Effector CD4-positive, alpha-beta T cell (primary cell): ENCODE results near the gene TERB1. TPM values are rescaled to one million over a fixed set of nuclear protein-coding genes. Genes with fewer than 3 reads are reported as not detected.
A peak's percentile ranks its signal among the peaks of the same experiment; 100 is the strongest.

Source experiments
- DNase-seq: peaks from one replicate; pipeline ENCODE4 v3.0.0-alpha.2; 2020
- total RNA-seq: gene quantifications from one replicate; lab custom pipeline; 2026; lab: John Stamatoyannopoulos, UW

TERB1 gene, protein sequence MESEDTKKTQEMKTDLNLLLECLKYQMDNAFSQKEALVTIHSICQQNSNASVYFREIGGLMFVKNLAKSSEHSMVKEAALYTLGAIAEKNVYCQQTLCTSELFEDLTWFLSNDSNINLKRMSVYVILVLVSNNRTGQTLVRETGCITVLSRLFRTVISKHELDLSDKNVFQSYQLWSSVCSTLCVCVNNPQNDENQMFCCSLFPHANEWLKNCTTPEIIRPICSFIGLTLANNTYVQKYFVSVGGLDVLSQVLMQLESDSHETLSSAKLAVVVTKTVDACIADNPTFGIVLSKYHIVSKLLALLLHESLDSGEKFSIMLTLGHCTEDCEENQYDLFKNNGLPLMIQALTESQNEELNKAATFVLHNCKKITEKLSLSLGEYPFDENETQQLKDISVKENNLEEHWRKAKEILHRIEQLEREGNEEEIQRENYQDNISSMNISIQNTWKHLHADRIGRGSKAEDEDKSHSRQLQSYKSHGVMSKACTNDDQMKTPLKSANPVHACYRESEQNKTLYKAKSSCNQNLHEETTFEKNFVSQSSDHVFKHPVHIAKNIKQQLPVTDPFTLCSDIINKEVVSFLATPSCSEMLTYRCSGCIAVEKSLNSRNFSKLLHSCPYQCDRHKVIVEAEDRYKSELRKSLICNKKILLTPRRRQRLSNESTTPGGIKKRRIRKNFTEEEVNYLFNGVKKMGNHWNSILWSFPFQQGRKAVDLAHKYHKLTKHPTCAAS
- total RNA-seq, result not detected

DNA sequence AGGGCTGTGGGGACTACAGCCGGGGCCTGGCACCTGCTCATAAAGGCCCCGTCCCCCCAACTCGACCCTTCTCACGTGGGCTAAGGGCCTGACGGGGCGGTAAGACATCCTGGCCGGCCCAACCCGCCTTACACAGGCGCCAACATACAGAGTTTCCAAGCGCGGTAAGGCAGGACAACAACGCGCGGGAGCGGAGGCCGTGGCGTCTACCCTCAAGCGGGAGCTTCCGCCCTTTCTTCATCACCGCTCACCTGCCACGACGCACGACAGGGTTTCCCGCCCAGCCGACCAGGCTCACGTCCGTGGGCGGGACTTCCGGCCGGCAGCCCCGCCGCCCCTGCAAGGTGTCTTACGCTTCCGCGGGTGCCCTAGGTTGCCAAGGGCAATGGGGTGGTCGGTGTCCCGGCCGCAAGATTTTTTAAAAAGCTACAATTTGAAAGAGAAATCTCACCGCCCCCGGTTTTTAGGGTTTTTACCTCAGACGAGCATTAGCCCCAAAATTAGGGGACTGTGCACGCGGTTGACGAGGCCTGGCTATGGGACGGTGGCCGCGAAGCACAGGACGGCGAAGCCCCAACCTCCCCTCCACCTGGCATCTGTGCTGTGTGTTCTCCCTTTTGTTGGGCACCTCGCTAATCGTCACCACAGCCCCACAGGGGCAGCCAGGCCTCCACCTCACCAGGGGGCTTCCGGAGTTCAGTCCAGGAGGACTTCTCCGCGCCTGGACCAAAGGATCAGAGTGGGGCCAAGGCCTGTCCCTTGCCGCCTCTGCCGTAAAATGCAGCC, at the start of gene TERB1:
Gene TERB1 (minus strand): TSS at position 265 of the 786 bp plus-strand sequence. CDS start 4,786 bp downstream, outside the sequence.
- no peak for DNase-seq

DNA sequence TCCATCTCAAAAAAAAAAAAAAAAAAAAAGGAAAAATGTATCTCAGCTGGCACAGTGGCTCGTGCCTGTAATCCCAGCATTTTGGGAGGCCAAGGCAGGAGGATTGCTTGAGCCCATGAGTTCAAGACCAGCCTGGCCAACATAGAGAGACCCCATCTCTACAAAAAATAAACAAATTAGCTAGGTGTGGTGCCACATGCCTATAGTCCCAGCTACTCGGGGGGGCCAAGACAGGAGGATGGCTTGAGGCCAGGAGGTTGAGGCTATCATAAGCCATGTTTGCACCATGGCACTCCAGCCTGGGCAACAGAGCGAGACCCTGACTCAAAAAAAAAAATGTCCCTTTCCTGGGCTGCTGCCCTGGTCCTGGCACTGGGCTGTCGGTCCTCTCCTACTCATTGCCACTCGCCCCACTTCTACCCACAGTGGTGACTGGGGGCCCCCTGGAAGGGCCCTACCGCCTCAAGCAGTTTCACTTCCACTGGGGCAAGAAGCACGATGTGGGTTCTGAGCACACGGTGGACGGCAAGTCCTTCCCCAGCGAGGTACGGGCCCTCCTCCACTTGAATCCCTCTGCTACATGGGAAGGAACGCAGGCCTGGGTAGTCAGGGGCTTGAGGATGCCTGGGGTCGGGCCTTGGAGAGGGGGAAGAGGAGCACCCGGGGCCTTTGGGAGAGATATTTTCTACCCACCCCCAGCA, 48.9 kb upstream of the TERB1 start:
- DNase-seq, result no peak

DNA sequence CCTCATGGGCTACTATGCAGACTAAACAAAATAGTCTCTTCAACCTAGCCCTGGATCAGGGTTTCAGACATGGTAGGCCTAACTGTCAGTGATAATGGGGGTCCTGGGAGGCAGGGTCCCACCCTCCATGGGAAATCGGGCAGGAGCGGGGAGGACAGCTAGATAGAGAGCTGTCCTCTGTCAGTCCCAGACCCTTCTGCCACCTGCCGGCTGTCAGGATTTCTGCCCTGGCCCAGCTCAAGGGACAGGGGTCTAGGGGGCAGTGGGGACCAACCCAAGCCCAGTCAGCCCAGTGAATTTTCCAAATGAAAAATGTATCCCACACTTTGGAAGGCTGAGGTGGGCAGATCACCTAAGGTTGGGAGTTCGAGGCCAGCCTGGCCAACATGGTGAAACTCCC, 48.2 kb upstream of the TERB1 start:
- no peak for DNase-seq

DNA sequence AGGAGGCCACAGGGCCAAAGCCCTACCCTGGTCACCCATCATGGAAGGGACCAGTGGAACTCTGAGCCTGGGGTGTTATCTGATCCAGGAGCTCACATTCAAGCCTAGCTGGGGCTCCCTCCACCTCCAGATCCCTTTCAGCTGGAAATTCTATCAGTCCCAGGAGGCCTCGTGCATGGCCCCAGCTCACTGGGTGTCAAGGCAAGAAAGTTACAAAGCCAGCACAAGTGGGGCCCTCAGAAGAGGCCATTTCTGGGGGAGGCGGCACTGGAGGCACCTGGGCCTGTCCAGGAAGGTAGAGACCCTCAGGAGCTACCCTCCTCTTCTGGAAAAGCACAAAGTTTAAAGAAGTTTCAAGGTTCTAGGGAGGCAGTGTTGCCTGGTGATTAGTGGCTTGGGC, 47.6 kb upstream of the TERB1 start:
- no peak for DNase-seq

DNA sequence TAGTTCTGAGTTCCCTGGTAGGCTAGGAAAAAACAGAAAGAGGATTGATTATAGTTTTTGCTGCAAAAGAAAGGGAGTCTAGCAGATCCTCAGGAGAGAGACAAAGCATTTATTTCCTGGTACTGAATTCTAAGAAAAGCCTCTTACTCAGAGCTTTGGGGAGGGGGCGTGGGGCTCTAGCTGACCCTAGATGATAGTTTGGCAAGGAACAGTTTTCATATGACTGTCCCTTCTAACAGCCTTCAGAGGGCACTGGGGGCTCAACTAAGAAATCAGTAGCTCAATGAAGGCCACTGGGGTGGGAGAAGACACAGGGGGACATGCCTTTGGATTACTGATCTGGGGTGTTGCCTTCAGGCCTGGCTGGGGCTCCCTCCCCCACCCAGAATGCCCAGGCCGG, 46.8 kb upstream of the TERB1 start:
- no peak for DNase-seq

DNA sequence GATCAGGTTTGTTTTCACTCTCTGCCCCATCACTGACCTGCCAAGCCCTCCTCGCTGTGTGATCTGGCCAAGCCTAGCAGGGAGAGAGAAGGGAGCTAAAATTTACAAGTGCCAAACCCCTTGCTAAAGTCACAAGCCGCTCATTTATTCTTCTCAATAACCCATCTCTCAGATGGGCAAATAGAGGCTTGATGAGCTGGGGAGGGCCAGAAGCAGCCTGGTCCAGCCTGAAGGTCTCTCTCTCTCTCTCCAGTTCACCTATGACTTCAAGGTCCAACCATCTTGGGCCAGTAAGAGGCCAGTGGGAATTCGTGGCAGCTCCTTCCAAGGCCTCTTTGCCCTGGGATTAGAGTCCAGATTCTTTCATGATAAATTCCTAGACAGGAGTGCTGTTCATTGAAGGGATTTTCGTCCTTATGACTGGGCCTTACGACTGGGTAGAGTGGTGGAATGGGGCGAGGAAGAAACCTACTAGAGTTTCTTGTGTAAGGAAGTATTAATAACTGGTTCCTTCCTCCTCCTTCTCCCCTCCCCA, 46.2 kb upstream of the TERB1 start:
- DNase-seq, result no peak

DNA sequence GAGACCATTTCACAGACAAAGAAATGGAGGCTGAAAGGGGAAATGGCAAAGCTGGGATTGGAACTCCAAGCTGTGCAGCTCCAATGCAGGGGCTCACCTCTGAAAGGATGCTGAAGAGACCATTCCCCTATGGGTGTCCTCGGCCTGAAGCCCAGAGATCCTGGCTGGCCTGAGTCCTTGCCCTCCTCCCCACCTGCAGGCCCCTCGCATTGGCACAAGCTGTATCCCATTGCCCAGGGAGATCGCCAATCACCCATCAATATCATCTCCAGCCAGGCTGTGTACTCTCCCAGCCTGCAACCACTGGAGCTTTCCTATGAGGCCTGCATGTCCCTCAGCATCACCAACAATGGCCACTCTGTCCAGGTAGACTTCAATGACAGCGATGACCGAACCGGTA, 45.4 kb upstream of the TERB1 start:
- DNase-seq, result no peak

DNA sequence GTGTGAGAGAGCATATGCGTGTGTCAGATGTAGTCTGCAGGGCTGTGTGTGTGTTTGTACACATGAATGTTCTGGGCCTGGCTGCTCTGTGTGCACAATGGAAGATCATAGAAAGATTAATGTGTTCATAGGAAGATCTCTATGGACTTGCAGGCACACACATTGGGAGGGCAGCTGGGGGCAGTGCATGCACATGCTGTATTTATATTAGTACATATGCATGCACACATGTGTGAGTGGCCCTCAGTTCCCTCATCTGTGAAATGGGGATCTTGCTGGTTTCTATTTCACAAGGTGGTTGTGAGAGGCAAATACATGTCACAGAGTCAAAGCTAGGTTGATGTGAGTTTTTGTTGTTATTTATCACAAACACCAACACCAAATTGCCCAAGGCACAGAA, 44.9 kb upstream of the TERB1 start:
- DNase-seq, result no peak

DNA sequence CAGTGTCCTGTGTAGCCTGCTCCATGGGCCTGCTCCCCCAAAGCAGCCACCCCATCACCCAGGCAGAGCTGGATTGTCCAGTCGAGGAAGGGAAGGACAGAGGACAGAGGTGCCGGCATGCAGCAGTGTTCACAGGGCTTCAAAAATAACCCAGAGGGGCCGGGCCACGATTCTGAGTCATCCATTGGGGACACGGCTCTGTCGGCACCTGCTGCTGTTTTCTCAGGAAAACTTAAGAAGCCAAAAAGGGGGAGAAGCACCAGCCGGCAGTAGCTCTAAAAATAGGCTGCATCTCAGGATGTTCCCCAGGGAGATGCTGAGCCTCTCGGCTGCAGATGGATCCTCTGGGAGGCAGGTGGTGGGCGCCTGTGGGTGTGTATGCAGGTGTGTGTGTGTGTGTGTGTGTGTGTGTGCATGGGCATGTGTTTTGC, 44.4 kb upstream of the TERB1 start:
- DNase-seq, result no peak

DNA sequence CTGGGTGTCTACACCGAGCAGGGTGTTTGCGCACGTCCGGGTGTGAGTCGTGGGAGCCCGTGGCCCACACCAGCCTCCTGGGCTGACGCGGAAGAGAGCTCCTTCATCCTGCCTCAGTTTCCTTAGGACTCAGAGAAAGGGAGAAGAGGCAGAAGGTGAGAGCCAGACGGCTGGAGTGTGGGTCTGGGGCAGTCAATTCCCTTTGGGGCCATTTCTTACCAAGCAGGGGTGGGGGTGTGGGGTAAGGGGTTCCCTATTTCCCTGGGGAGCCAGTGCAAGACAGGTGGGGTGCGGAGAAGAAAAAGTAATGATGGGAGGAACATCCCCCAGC, 43.7 kb upstream of the TERB1 start:
- no peak for DNase-seq

DNA sequence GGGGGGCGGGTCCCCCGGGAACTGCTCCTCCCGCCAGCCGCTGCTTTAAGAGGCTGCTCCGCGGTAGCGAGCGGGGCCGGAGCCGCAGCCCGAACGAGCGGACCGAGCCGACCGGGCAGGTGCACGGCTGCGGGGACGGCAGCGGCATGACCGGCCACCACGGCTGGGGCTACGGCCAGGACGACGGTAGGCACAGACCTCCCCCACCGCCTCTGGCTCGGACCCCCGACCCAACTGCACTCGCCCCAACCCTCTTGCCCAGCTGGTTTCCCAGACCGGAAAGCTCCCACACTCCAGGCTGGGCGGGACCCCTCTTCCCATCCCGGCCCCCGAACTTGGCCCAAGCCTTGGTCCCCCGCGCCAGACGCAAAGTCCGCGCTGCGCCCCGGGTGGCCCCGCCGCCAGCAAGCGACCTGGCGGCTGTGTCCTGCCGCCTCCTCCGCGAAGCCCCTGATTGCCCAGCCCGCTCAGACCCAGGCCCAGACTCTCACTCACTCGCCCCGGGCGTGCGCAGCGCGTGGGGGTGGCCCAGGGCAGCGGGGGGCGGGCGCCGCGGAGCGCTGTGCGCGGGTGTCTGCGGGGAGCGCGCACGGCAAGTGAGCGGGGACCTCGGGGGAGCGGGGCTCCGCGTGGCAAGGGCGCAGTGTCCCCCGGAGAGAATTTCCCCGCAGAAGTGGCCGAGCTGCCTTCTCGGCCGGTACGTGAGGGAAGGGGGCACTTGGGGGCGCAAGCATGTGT, 43.1 kb upstream of the TERB1 start, which contains the start of gene CA7:
Gene CA7 (plus strand): TSS at position 73 of the 738 bp plus-strand sequence. CDS start 74 bp downstream, at position 147.
- DNase-seq, result no peak

DNA sequence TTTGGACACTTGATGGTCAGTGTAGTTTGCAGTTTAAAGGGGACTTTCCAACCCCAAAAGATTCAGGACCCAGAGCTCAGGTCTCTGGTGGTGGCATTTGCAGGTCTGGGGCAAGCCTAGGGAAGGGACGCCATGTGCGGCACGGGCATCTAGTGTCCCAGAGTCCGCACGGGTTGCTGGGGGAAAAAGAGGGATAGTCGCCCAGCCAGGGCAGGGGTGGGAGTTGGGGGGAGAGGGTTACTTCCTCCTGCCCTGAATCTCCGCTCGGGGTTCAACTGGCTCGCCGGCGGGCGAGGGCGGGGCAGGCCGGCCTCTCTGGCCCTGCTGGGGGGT, 42.6 kb upstream of the TERB1 start:
- DNase-seq, result no peak

DNA sequence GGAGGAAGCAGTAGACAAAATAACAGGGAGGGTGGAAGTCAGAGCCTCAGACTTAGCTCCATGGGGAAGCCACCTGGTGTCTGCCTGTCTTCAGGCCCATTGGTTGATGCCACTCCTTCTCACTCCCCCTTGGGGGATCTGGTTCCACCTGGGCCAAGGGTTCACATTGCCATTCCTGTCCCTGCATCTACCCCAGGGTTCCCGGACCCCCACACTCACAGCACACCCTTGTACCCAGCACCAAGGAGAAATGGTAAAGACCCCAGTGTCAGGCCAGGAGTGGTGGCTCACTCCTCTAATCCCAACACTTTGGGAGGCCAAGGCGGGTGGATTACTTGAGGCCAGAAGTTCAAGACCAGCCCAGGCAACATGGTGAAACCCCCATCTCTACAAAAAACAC, 41.8 kb upstream of the TERB1 start:
- DNase-seq, result no peak

DNA sequence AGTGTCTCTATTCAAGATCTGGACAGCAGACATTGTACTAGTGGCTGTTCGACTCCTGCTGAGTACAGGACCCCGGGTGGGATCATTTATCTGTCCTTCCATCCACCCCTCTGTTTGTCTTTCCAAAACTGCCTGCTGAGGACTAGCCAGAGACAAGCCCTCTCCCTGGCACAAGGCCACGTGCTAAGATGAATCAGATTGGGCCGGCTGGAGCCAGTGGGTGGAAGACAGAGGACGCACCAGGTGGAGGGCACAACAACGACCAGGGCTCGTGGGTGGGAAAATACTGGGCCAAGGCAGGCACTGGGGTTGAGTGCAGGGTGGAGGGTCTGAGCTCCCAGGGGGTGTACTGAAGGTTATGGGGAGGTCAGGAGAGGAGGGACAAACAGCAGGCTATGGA, 41.4 kb upstream of the TERB1 start:
- DNase-seq, result no peak

DNA sequence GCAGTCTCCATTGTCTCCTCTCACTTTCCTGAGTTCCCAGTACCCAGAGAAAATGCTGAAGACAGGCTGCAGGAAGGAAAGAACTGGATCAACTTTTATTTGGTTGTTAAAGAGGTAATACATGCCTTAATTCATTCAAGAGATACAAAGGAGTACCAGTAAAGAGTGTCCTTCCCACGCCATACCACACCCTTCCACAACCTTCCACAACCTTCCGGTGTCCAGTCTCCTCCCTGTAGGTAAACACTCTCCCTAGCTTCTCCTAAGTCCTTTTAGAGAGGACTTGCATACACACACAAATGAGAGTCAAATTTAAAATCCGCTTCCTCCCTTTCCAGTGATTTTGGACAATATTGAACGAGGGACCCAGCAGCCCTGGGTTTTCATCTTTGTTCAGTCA, 40.0 kb upstream of the TERB1 start:
- DNase-seq, result no peak

DNA sequence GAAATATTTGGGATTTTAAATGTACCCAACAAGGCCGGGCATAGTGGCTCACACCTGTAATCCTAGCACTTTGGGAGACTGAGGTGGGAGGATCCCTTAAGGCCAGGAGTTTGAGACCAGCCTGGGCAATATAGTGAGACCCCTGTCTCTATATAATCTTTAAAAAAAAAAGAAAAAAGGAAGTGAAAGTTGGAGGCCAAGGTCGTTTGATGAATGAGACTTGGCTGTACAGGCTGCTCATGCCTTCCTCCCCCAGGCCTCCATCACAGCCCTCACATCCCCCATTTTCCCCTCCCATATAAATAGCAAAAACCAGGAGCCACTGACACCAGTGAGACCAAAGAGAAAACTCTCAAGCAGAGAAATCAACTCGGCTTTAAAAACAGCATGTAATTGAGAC, 39.5 kb upstream of the TERB1 start:
- no peak for DNase-seq

DNA sequence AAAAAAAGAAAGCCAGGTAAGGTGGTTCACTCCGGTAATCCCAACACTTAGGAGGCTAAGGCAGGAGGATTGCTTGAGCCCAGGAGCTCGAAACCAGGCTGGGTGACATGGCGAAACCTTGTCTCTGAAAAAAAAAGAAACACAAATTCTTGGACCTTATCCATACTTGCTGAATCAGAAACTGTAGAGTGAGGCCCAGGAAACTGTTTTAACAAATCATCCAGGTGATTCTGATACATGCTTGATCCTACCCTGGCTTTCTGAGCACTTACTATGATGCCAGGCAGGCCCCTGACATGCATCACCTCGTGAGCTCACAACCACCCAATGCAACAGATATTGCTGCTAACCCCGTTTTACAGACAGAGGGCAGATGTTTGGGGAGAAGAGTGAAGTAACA, 33.4 kb upstream of the TERB1 start:
- DNase-seq, result no peak

DNA sequence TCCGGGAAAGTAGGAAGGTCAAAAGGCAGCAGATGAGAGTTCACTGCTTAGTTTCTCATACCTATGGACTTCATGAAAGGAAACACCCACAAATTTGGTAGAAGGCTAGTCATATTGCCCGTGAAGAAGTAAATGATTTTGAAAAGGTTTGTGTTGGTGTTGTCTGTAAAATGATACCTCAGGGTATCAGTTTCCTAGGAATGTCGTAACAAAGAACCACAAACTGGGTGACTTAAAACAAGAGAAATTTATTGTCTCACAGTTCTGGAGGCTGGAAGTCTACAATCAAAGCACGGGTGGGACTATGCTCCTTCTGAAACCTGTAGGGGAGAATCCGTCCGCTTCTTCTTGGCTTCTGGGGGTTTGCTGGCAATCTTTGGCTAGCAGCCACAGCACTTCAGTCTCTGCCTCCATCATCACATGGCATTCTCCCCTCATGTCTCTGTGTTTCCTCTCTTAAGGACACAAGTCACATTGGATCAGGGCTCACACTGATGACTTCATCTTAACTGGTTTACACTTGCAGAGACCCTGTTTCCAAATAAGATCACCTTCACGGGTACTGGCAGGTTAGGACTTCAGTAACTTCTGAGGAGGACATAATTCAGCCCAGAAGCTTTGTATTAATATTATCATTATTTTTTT, 31.4 kb upstream of the TERB1 start:
- no peak for DNase-seq

DNA sequence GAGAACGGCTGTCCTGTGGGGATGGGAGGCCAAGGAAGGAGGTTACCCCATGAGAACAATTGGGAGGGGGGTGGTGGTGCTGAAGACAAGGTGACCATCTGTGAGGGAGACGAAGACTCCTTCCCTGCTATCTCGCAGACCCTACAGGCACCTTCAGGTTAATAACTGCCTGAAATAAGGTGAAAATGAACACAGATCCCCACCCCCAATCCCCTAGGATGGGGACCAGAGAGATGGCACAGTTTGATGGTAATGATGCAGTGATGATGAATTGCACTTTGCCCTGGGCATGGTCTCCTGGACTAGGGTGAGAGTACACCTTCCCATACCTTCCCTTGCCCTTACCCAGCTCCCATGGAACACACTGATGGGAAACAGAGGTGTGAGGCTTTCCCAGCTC, 30.8 kb upstream of the TERB1 start:
- no peak for DNase-seq

DNA sequence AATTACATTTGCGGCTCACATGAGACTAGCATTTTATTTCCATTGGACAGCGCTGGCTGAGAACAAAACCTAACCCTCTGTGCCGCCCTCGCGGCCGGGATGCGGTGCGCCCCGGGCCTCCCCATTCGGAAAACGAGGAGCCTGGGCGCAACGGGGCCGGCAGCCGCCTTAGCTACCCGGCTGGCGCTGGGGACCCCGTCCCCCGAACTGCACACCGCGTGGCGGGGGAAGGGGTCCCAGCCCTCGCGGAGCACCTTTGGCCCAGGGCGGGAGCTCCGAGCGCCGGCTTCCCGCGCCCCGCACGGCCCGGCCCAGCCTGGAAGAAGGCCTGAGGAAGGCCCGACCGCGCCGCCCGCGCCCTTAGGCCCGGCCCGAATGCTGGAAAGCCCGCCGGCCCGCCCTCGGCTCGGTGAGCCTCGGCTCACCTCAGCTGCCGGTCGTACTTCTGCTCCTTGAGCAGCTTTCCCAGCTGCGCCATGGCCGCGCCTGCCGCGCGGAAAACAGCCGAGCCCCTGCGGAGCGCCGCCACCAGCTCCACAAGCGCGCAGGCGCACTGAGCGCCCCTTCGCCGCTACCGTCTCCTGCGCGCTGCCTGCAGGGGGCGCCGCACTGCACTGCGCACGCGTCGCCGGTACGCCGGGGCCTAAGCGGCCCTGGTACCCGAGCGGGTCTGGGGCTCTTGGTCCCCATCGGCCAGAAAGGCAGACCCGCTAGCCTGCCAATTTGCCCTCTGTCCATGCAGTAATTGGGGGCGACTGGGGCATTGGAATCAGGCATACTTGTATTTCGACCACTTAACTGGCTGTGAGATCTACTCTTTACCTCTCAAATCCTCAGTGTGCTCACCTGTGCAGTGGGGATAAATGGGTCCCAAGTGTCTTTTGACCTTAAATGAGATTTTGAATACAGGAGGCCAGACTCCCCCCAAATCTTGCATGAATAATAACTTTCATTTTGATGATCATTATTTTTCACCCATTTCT, 29.3 kb upstream of the TERB1 start, which contains the start of gene NAE1:
Gene NAE1 (minus strand): TSS at position 555 of the 983 bp plus-strand sequence. CDS start 77 bp downstream, at position 478.
- DNase-seq, result peak; percentile 83
